ENCODE data around the gene REXO4. TPM values are rescaled to one million over a fixed set of nuclear protein-coding genes. Genes with fewer than 3 reads are reported as not detected.

REXO4 gene
- total and polyA plus RNA-seq, 2 of the 13 experiments (the other 11 are each of a cell fraction or from before 2014, with no cell fraction given) = 18.5 to 30.4 TPM

DNA sequence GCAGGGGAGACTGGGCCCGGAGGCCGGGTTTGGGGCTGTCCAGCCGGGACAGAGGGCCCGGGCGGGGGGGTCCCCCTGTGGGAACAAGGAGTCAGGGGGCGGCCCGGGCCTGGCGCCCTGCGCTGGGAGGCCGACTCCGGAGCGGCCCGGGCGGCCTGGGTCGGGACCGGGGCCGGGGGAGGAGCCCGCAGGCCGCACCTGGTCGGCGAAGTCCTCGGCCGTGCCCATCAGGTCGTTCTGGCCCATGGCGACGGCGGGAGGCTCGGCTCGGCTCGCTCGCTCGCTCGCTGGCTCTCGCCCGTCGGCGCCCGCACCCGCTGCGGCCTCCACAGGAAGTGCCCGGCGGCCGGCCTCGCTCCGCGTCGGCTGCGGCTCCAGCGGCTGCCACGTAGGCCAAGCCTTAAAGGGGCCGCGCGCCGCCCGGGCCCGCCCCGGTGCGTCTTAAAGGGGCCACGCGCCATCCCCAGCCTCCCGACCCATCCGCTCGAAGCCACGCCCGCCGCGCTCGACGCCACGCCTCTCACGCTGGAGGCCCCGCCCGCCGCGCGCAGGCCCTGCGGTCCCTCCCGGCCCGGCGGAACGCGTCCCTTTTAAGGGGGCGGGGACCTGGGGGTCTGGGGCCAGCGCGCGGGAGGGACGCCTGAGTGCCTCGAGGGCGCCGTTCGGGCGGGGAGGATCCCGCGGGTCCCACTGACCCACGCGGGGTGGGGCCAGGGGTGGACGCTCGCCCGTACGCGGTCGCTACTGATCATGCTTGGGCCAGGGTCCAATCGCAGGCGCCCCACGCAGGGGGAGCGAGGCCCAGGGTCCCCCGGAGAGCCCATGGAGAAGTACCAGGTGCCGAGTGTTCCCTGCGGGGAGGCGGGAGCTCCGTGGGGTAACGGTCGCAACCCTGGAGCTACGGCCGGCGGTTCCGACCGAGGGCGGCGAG is 41.8 kb downstream of the REXO4 start, which contains the start of the genes STKLD1 and SURF4 (continued):
- TF ChIP-seq CBX2 (IDR thresholded peaks at IDR 0.05; ENCODE audit: low read depth, low read length) (no peak), CBX2 (CRISPR knock-in tag; IDR thresholded peaks at IDR 0.05; ENCODE audit: low read depth) (peak; percentile 72; the same call in 1 of the 2 replicates), AGO2 (optimal IDR thresholded peaks at IDR 0.05; ENCODE audit: low read depth, low read length) (peak; percentile 43), JARID2 (CRISPR knock-in tag; IDR thresholded peaks at IDR 0.05; ENCODE audit: insufficient replicate concordance) (no peak), ZSCAN20 (CRISPR knock-in tag; IDR thresholded peaks at IDR 0.05; ENCODE audit: borderline replicate concordance) (0 out of 2 replicates have a peak, but pooled peaks have one; percentile 20), REPIN1 (CRISPR knock-in tag; IDR thresholded peaks at IDR 0.05; ENCODE audit: borderline replicate concordance, low read depth) (no peak), TOPORS (CRISPR knock-in tag; IDR thresholded peaks at IDR 0.05) (no peak), NFE2 (CRISPR knock-in tag; IDR thresholded peaks at IDR 0.05) (no peak), MYC (CRISPR knock-in tag; IDR thresholded peaks at IDR 0.05; ENCODE audit: borderline replicate concordance) (peak; percentile 59; the same call in 1 of the 2 replicates), CHCHD3 (CRISPR knock-in tag; IDR thresholded peaks at IDR 0.05) (peak; percentile 69; the same call in 1 of the 2 replicates), CEBPB (IDR thresholded peaks at IDR 0.05; ENCODE audit: borderline replicate concordance, low read depth, low read length) (no peak), SKI (IDR thresholded peaks at IDR 0.05; ENCODE audit: partially characterized antibody) (peak; percentile 55), ZNF761 (CRISPR knock-in tag; conservative IDR thresholded peaks at IDR 0.05) (0 out of 2 replicates have a peak, but pooled peaks have one; percentile 80), KDM5B (CRISPR knock-in tag; IDR thresholded peaks at IDR 0.05; ENCODE audit: borderline replicate concordance) (peak; percentile 63; the same call in 1 of the 2 replicates), ZNF709 (CRISPR knock-in tag; IDR thresholded peaks at IDR 0.05) (0 out of 2 replicates have a peak, but pooled peaks have one; percentile 79), ZNF766 (CRISPR knock-in tag; IDR thresholded peaks at IDR 0.05; ENCODE audit: borderline replicate concordance) (peak; percentile 58; the same call in 1 of the 2 replicates), ZNF556 (CRISPR knock-in tag; IDR thresholded peaks at IDR 0.05; ENCODE audit: borderline replicate concordance) (no peak), SMARCC2 (IDR thresholded peaks at IDR 0.05) (no peak), SOX13 (IDR thresholded peaks at IDR 0.05) (no peak), SOX13 (CRISPR knock-in tag; conservative IDR thresholded peaks at IDR 0.05 in 1 of 2, IDR thresholded peaks at IDR 0.05 in 1 of 2) (peak in 1 of 2 experiments; percentile 33; a peak in 1 of 4 replicates)
- TF ChIP-seq, protein P1, sequence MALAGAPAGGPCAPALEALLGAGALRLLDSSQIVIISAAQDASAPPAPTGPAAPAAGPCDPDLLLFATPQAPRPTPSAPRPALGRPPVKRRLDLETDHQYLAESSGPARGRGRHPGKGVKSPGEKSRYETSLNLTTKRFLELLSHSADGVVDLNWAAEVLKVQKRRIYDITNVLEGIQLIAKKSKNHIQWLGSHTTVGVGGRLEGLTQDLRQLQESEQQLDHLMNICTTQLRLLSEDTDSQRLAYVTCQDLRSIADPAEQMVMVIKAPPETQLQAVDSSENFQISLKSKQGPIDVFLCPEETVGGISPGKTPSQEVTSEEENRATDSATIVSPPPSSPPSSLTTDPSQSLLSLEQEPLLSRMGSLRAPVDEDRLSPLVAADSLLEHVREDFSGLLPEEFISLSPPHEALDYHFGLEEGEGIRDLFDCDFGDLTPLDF (CRISPR knock-in tag; IDR thresholded peaks at IDR 0.05) = peak; percentile 45; the same call in 1 of the 2 replicates
- TF ChIP-seq, protein P2, sequence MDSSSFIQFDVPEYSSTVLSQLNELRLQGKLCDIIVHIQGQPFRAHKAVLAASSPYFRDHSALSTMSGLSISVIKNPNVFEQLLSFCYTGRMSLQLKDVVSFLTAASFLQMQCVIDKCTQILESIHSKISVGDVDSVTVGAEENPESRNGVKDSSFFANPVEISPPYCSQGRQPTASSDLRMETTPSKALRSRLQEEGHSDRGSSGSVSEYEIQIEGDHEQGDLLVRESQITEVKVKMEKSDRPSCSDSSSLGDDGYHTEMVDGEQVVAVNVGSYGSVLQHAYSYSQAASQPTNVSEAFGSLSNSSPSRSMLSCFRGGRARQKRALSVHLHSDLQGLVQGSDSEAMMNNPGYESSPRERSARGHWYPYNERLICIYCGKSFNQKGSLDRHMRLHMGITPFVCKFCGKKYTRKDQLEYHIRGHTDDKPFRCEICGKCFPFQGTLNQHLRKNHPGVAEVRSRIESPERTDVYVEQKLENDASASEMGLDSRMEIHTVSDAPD (CRISPR knock-in tag; IDR thresholded peaks at IDR 0.05) = 0 out of 2 replicates have a peak, but pooled peaks have one; percentile 50
- TF ChIP-seq, protein P3, sequence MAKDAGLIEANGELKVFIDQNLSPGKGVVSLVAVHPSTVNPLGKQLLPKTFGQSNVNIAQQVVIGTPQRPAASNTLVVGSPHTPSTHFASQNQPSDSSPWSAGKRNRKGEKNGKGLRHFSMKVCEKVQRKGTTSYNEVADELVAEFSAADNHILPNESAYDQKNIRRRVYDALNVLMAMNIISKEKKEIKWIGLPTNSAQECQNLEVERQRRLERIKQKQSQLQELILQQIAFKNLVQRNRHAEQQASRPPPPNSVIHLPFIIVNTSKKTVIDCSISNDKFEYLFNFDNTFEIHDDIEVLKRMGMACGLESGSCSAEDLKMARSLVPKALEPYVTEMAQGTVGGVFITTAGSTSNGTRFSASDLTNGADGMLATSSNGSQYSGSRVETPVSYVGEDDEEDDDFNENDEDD (CRISPR knock-in tag; IDR thresholded peaks at IDR 0.05; ENCODE audit: borderline replicate concordance) = peak; percentile 89; the same call in 1 of the 2 replicates
- TF ChIP-seq, protein P4, sequence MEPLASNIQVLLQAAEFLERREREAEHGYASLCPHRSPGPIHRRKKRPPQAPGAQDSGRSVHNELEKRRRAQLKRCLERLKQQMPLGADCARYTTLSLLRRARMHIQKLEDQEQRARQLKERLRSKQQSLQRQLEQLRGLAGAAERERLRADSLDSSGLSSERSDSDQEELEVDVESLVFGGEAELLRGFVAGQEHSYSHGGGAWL (CRISPR knock-in tag; IDR thresholded peaks at IDR 0.05) = 0 out of 2 replicates have a peak, but pooled peaks have one; percentile 60
